UCSD-AML1 (cell line): ENCODE results near the gene SCIN.
"Not testable (repeated sequence)": the region's sequence is repeated elsewhere in the genome, so short reads cannot be mapped to it uniquely, and the experiment has no call there.

Source experiments
- DNase-seq: peaks from one replicate; lab custom pipeline; 2025; ENCODE audit not compliant: unreplicated experiment; lab: John Stamatoyannopoulos, UW

SCIN gene

DNA sequence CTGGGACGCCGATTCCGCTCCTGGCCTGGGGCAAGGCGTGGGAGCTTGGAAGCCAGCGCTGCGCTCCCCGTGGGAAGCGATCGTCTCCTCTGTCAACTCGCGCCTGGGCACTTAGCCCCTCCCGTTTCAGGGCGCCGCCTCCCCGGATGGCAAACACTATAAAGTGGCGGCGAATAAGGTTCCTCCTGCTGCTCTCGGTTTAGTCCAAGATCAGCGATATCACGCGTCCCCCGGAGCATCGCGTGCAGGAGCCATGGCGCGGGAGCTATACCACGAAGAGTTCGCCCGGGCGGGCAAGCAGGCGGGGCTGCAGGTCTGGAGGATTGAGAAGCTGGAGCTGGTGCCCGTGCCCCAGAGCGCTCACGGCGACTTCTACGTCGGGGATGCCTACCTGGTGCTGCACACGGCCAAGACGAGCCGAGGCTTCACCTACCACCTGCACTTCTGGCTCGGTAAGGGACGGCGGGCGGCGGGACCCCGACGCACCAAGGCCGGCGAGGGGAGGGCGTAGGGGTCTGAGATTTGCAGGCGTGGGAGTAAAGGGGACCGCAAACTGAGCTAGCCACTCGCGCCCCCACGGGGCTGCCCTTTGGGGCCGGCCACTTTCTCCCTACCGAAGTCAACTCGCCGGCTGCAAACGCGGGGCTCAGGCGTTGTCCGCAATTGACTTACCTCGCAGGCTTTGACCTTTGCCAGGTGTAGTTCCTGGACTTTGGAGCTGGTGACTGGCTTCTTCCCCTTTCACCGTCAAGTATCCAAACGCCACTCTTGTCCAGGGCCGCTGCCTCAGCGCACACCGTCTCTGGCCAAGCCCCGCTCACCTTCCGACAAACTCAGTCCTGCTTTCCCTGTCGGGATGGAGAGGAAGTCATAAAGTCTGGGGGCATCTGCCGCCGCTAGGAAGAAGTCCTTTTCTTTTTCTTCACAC, at the start of gene SCIN:
Gene SCIN, plus strand, starts transcription at position 187 of the 928 bp plus-strand sequence. Its CDS starts 67 bp downstream, at position 254.
- DNase-seq = no peak

- no peak for DNase-seq
Observed at GRCh38 chr7:12524794-12525386, 45.6 kb upstream of the SCIN start.

DNA sequence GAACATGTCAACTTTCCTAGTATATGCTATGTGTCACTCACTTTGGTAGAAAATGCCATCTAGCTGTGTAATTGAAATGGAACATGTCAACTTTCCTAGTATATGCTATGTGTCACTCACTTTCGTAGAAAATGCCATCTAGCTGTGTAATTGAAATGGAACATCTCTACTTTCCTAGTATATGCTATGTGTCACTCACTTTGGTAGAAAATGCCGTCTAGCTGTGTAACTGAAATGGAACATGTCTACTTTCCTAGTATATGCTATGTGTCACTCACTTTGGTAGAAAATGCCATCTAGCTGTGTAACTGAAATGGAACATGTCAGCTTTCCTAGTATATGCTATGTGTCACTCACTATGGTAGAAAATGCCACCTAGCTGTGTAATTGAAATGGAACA, 43.8 kb upstream of the SCIN start:
- not testable (repeated sequence) for DNase-seq

DNA sequence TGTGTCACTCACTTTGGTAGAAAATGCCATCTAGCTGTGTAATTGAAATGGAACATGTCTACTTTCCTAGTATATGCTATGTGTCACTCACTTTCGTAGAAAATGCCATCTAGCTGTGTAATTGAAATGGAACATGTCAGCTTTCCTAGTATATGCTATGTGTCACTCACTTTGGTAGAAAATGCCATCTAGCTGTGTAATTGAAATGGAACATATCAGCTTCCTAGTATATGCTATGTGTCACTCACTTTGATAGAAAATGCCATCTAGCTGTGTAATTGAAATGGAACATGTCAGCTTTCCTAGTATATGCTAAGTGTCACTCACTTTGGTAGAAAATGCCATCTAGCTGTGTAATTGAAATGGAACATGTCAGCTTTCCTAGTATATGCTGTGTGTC, 42.9 kb upstream of the SCIN start:
- not testable (repeated sequence) for DNase-seq

- DNase-seq = no peak
Observed at GRCh38 chr7:12529971-12530710, 40.4 kb upstream of the SCIN start.

- no peak for DNase-seq
Observed at GRCh38 chr7:12531784-12532183, 38.7 kb upstream of the SCIN start.

DNA sequence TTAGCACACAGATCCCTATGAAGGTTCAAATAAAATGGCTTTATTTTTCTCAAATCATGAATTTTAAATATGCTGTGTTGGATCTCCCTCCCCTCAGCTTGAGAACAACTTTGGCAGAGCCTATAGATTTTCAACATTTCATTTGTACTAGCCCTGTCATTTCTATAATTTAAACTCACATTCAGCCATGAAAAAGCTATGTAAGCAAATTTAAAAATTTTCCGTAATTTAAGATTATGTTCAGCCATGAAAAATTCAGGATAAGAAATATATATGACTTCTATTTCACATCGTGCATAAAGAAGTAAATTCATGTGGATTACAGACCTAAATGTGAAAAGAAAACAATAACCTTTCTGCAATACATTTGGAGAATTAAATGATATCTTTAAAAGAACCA, 36.5 kb upstream of the SCIN start:
- DNase-seq = no peak

DNA sequence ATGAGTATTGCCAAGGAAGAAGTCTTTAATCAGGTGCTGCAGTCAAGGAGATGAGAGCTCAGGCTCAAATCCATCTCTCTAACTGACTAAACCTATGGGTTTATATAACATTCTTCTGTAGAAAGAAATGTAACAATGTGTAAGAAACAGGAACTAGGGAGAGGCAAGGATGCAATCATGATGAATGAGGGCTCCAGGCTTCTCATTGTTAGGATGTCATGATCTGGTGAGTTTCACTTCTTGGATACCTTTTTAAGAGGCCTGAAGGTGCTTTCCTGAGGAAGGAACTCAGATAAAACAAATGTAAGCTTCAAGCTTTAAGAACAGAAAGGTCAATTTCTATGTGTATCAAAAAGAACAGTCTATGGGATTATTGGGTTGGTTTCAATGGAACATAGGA, 30.8 kb upstream of the SCIN start:
- no peak for DNase-seq

- no peak for DNase-seq
Observed at GRCh38 chr7:12540850-12541249, 29.7 kb upstream of the SCIN start.

GRCh38 chr7:12543586-12543985, 26.9 kb upstream of the SCIN start:
- DNase-seq = no peak

DNA sequence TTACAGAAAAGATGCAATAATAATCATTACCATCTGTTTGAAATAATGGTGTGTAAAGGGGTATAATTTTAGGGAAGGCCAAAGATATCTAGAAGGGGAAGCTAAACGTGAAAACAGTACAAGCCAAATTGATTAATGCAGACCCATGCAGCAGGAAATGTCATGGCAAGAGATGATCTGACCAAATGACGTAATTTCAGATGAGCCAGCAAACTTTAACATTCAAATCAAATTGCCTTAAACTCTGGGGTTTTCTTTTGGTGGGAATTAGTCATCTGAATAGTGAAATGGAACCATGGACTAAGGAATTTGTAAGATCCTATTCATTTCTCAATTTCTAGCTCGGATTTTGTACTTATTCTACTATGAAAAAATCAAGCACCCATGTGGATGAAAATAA, 21.4 kb upstream of the SCIN start:
- DNase-seq = no peak

DNA sequence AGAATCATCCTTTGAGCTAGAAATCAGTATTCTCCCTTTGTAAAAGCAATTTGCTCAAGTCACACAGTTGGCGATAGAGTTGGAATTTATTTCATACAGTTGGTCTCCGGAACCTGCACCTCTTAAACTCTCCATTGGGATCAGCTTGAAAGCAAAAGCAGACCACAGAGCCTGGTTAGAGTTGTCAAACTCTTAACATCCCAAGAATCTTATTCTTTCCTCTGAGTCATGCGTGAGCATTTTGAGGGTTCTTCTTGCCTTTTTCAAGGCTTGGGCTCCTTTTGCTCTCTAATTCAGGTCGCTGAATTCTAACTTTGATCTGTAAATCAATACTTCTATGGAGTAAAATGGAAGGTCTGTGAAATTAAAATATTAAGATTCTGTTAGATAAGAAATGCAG, 19.6 kb upstream of the SCIN start:
- no peak for DNase-seq

- DNase-seq = no peak
Observed at GRCh38 chr7:12552876-12553275, 17.6 kb upstream of the SCIN start.

DNA sequence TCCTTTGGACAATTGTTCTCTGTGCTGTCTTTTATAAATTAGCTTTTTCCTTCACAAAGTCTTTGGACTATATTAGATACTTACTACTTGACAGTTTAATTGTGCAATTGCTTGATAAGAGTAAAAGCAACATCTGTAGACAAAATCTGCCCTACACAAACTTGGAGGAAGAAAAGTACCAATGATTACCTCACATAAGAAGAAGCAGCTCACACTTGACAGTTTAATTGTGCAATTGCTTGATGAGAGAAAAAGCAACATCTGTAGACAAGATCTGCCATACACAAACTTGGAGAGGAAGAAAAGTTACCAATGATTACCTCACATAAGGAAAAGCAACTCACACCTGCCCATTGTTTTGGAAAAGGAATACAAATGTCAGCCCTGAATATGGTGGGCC, 17.1 kb upstream of the SCIN start:
- no peak for DNase-seq

DNA sequence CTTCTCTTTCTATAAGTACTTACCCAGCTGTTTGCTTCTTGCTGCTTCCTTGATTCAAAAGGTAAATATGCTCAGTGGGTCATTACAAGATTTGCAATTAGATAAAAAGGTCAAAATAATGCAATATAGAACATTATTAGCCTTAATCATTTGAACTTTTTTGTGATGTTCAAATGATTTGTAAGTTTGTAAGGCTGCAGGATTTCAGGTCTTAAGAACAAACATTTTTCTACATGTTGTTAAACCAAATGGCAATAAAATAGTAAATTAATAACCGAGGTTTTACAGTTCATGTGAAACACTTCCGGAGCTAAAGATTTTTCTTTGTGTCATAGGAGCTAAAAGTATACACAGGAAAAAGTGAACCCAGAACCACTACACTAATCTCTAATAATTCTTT, 16.2 kb upstream of the SCIN start:
- no peak for DNase-seq

- DNase-seq = no peak
Observed at GRCh38 chr7:12554872-12555271, 15.6 kb upstream of the SCIN start.

DNA sequence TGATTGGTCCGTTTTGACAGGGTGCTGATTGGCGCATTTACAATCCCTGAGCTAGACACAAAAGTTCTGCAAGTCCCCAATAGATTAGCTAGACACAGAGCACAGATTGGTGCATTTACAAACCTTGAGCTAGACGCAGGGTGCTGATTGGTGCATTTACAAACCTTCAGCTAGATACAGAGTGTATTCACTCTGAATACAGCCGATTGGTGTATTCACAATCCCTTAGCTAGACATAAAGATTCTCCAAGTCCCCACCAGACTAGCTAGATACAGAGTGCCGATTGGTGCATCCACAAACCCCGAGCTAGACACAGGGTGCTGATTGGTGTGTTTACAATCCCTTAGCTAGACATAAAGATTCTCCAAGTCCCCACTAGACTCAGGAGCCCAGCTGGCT, 14.8 kb upstream of the SCIN start:
- not testable (repeated sequence) for DNase-seq

DNA sequence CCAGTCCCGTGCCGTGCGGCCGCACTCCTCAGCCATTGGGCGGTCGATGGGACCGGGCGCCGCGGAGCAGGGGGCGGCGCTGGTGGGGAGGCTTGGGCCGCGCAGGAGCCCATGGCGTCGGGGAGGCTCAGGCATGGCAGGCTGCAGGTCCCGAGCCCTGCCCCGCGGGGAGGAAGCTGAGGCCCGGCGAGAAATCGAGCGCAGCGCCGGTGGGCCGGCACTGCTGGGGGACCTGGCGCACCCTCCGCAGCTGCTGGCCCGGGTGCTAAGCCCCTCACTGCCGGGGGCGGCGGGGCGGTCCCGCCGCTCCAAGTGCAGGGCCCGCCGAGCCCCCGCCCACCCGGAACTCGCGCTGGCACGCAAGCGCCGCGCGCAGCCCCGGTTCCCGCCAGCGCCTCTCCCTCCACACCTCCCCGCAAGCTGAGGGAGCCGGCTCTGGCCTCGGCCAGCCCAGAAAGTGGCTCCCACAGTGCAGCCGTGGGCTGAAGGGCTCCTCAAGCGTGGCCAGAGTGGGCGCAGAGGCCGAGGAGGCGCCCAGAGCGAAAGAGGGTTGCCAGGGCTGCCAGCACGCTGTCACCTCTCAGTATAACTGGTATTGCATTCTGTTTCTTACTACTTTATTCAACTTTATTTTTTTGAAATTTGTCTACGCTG, 14.3 kb upstream of the SCIN start:
- DNase-seq = not testable (repeated sequence)

DNA sequence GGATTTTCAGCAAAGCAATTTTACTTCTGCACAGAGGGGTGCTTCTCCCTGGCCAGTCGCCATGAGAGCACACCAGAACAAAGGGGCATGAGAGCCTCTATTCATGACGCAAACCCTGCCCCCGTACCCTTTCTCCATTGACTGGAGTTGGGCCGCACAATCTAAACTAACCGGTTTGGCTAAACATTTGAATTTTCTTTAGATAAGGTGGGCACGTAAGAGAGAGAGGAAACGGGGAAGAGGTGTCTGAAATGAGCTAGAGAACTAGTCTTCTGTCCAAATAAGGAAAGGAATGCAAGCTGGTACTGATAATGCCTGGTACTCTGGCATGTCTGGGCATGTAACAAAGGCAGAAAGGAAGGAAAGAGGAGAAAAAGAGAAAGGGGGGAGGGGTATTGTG, 13.2 kb upstream of the SCIN start:
- DNase-seq = no peak

GRCh38 chr7:12564996-12565764, 5.3 kb upstream of the SCIN start:
- DNase-seq = no peak

GRCh38 chr7:12565873-12566272, 4.6 kb upstream of the SCIN start:
- DNase-seq = no peak
